Measurements from ENCODE around the gene PDE4DIP. TPM values are rescaled to one million over a fixed set of nuclear protein-coding genes. Genes with fewer than 3 reads are reported as not detected.
"Not testable (repeated sequence)": the region's sequence is repeated elsewhere in the genome, so short reads cannot be mapped to it uniquely, and the experiment has no call there.

Gene PDE4DIP
- total and polyA plus RNA-seq, 2 experiments from 2014 or later: 211 to 306 TPM

- not testable (repeated sequence) for H3K4me1 ChIP-seq (ENCODE audit: low read depth); H3K9me3 ChIP-seq (ENCODE audit: low read depth); DNase-seq (ENCODE audit: low read depth in 1 of 2, low spot score in 1 of 2); H3K4me3 ChIP-seq; H3K36me3 ChIP-seq; H3K27me3 ChIP-seq
- peak overlapping the region; percentile 64 for H3K27ac ChIP-seq
Observed at GRCh38 chr1:148918836-148919447, 74.7 kb downstream of the PDE4DIP start.

- not testable (repeated sequence) for H3K27ac ChIP-seq; H3K27me3 ChIP-seq; H3K4me3 ChIP-seq; DNase-seq (ENCODE audit: low read depth in 1 of 2, low spot score in 1 of 2); H3K9me3 ChIP-seq (ENCODE audit: low read depth); H3K36me3 ChIP-seq; H3K4me1 ChIP-seq (ENCODE audit: low read depth)
Observed at GRCh38 chr1:148921047-148921446, 76.8 kb downstream of the PDE4DIP start.

DNA sequence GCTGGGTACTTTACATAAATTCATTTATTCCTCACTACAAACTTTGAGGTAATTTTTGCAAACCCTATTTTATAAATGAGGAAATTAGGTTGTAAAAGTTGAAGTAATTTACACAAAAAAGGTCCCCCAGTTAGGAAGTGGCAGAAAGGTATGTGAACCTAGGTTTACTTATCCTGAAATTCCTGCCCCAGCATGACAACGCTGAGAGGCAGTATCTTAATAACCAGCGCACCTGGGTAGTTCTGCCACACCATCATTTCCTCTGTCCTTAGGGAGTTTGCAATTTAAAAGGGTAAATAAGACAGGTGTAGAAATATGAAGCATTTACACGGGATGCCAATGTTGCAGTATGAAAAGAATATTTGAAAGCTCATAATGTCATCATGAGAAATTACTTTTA lies 79.6 kb downstream of the PDE4DIP start:
- H3K27ac ChIP-seq; H3K9me3 ChIP-seq (ENCODE audit: low read depth); H3K36me3 ChIP-seq; H3K4me3 ChIP-seq; H3K4me1 ChIP-seq (ENCODE audit: low read depth); DNase-seq (ENCODE audit: low read depth in 1 of 2, low spot score in 1 of 2); H3K27me3 ChIP-seq: not testable (repeated sequence)

- not testable (repeated sequence) for H3K4me3 ChIP-seq; H3K4me1 ChIP-seq (ENCODE audit: low read depth); H3K27ac ChIP-seq; DNase-seq (ENCODE audit: low read depth in 1 of 2, low spot score in 1 of 2); H3K9me3 ChIP-seq (ENCODE audit: low read depth); H3K27me3 ChIP-seq; H3K36me3 ChIP-seq
Observed at GRCh38 chr1:148927645-148928044, 83.4 kb downstream of the PDE4DIP start.

GRCh38 chr1:148929253-148929652 lies 85.0 kb downstream of the PDE4DIP start:
- H3K27ac ChIP-seq; H3K27me3 ChIP-seq; DNase-seq (ENCODE audit: low read depth in 1 of 2, low spot score in 1 of 2); H3K9me3 ChIP-seq (ENCODE audit: low read depth); H3K4me1 ChIP-seq (ENCODE audit: low read depth); H3K36me3 ChIP-seq; H3K4me3 ChIP-seq: not testable (repeated sequence)

- not testable (repeated sequence) for H3K4me3 ChIP-seq; H3K36me3 ChIP-seq; H3K27me3 ChIP-seq; DNase-seq (ENCODE audit: low read depth in 1 of 2, low spot score in 1 of 2); H3K27ac ChIP-seq; H3K9me3 ChIP-seq (ENCODE audit: low read depth); H3K4me1 ChIP-seq (ENCODE audit: low read depth)
Observed at GRCh38 chr1:148935381-148936002, 91.3 kb downstream of the PDE4DIP start.

DNA sequence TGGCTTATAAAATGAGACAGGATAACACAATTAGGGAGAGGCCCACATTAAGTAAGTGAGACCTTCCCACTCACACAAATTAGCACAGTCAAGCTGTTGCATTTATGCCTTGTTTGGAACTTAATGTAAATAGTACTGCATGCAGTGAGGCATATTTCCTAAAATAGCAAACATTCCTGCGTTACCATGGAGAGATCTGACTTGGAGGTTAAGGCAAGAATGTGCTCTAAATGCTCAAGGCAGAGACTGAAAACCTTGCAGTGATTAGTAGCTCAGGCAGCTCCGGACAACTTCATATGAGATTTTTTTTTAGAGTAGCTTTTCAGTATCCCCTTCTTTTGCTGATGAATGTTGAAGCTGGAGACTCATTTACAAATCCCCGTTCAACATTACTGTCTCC lies 98.7 kb downstream of the PDE4DIP start:
- peak overlapping the region; percentile 76 for H3K27ac ChIP-seq
- H3K27me3 ChIP-seq; H3K36me3 ChIP-seq; DNase-seq (ENCODE audit: low read depth in 1 of 2, low spot score in 1 of 2); H3K4me3 ChIP-seq; H3K9me3 ChIP-seq (ENCODE audit: low read depth); H3K4me1 ChIP-seq (ENCODE audit: low read depth): not testable (repeated sequence)

- H3K27me3 ChIP-seq; H3K4me3 ChIP-seq; DNase-seq (ENCODE audit: low read depth in 1 of 2, low spot score in 1 of 2); H3K4me1 ChIP-seq (ENCODE audit: low read depth); H3K36me3 ChIP-seq; H3K9me3 ChIP-seq (ENCODE audit: low read depth); H3K27ac ChIP-seq: not testable (repeated sequence)
Observed at GRCh38 chr1:148945130-148945529, 100.9 kb downstream of the PDE4DIP start.

DNA sequence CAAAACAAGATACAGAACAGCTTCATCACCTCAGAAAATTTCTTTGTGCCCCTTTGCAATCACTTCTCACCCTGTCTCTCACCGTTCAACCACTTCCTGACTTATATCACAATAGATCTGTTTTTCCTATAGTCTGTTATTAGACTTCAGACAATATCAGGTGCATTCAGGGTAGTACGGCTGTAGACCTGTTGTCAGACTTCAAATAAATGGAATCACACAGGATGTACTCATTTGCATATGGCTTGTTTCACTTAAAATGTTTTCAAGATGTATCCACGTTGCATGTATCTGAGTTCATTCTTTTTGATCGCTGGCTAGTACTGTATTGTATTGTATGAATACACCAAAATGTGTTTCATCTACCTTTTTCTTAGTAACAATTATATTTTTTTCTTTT lies 104.5 kb downstream of the PDE4DIP start:
- not testable (repeated sequence) for H3K9me3 ChIP-seq (ENCODE audit: low read depth); DNase-seq (ENCODE audit: low read depth in 1 of 2, low spot score in 1 of 2); H3K4me1 ChIP-seq (ENCODE audit: low read depth); H3K27me3 ChIP-seq; H3K27ac ChIP-seq; H3K4me3 ChIP-seq; H3K36me3 ChIP-seq

- H3K9me3 ChIP-seq (ENCODE audit: low read depth); H3K4me1 ChIP-seq (ENCODE audit: low read depth); H3K27me3 ChIP-seq; H3K36me3 ChIP-seq: not testable (repeated sequence)
- Histone ChIP-seq H3K27ac (peak overlapping the region; percentile 65), H3K4me3 (peak overlapping the region; percentile 36)
- DNase-seq (ENCODE audit: low read depth in 1 of 2, low spot score in 1 of 2): peak; percentile 55 to 82
Observed at GRCh38 chr1:148951336-148952227, 107.4 kb downstream of the PDE4DIP start.

GRCh38 chr1:148952253-148952937 lies 108.2 kb downstream of the PDE4DIP start:
- H3K9me3 ChIP-seq (ENCODE audit: low read depth); H3K27ac ChIP-seq; H3K4me1 ChIP-seq (ENCODE audit: low read depth); DNase-seq (ENCODE audit: low read depth in 1 of 2, low spot score in 1 of 2); H3K36me3 ChIP-seq; H3K27me3 ChIP-seq: not testable (repeated sequence)
- peak overlapping the region; percentile 36 for H3K4me3 ChIP-seq

- H3K9me3 ChIP-seq (ENCODE audit: low read depth); H3K27ac ChIP-seq; H3K4me1 ChIP-seq (ENCODE audit: low read depth); H3K36me3 ChIP-seq; H3K27me3 ChIP-seq: not testable (repeated sequence)
- peak; percentile 19 to 20 for DNase-seq (ENCODE audit: low read depth in 1 of 2, low spot score in 1 of 2)
- H3K4me3 ChIP-seq: peak overlapping the region; percentile 36
Observed at GRCh38 chr1:148952938-148953616, 108.8 kb downstream of the PDE4DIP start.

DNA sequence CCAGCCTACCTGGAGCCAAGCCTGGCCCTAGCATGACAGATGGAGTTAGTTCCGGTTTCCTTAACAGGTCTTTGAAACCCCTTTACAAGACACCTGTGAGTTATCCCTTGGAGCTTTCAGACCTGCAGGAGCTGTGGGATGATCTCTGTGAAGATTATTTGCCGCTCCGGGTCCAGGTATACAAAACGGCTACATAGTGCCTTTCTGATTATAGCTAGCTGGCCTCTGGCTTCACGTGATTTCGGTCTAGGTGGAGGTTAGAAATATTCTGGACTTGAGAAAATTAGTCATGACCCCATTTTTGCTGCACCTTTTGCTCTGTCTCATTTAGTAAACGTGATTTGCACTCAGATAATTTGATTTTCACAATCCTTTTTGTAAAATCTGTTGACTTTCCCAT lies 109.5 kb downstream of the PDE4DIP start:
- not testable (repeated sequence) for H3K9me3 ChIP-seq (ENCODE audit: low read depth); H3K27me3 ChIP-seq; H3K36me3 ChIP-seq; H3K4me3 ChIP-seq; H3K4me1 ChIP-seq (ENCODE audit: low read depth); H3K27ac ChIP-seq; DNase-seq (ENCODE audit: low read depth in 1 of 2, low spot score in 1 of 2)

Measured in cardiac muscle cell (in vitro differentiated cells and primary cell).